HEK293 (cell line): Measurements from ENCODE around the gene AQP12A.

Experiments used
- CTCF ChIA-PET: fragments of 350-600 bp; formaldehyde crosslinking; extraction: SDS; loops from one replicate; lab custom pipeline; 2021; ENCODE audit warnings: antibody characterized with exemption; lab: Yijun Ruan, JAX
- POLR2A ChIA-PET: fragments of 300-600 bp; formaldehyde crosslinking; extraction: SDS; loops from one replicate; lab custom pipeline; 2020; ENCODE audit warnings: antibody characterized with exemption, inconsistent platforms; lab: Yijun Ruan, JAX
- H3K27ac ChIP-seq: fragments of 200-500 bp; sonication (Bioruptor generic); 2 replicates; pipeline ENCODE4 v1.5.1; 2014; ENCODE audit warnings: low read depth, low read length, control low read depth, inconsistent platforms; ENCODE audit errors: extremely low read depth
- H3K36me3 ChIP-seq, 2 experiments: fragments of 200-500 bp in 1 of 2; sonication (Bioruptor generic) in 1 of 2; 1 replicate in 1 of 2; 2 replicates in 1 of 2; pipeline ENCODE4 v1.5.1; 2014 to 2017; ENCODE audit warnings: inconsistent platforms in 2 of 2, low read length in 2 of 2; ENCODE audit not compliant: control insufficient read depth in 2 of 2, insufficient read depth in 1 of 2
- H3K4me1 ChIP-seq: fragments of 200-500 bp; sonication (Bioruptor generic); 2 replicates; pipeline ENCODE4 v1.5.1; 2014; ENCODE audit warnings: mild to moderate bottlenecking, low read length, inconsistent platforms; ENCODE audit not compliant: control insufficient read depth, insufficient read depth
- H3K4me3 ChIP-seq: 2 replicates; pipeline ENCODE4 v1.5.1; 2011; ENCODE audit warnings: low read depth, mild to moderate bottlenecking, control low read depth, low read length, moderate library complexity
- H3K9me3 ChIP-seq: fragments of 200-500 bp; sonication (Bioruptor generic); 2 replicates; pipeline ENCODE4 v1.5.1; 2014; ENCODE audit warnings: low read depth, low read length, inconsistent platforms; ENCODE audit not compliant: control insufficient read depth, insufficient read depth
- FEZF1 ChIP-seq: fragments of 450-650 bp; formaldehyde crosslinking; IDR thresholded peaks from 2 replicates; pipeline ENCODE4 v1.5.1; 2016; ENCODE audit warnings: missing biosample characterization, missing genetic modification characterization
- GLIS1 ChIP-seq: fragments of 450-650 bp; formaldehyde crosslinking; IDR thresholded peaks from 2 replicates; pipeline ENCODE4 v1.5.1; 2016; ENCODE audit warnings: missing biosample characterization, missing genetic modification characterization
- MEIS1 ChIP-seq: sonication (generic); formaldehyde crosslinking; IDR thresholded peaks from 2 replicates; pipeline ENCODE4 v1.8.1; 2022; ENCODE audit warnings: missing genetic modification reagents, mild to moderate bottlenecking, borderline replicate concordance
- PRDM10 ChIP-seq: fragments of 450-650 bp; formaldehyde crosslinking; IDR thresholded peaks from 2 replicates; pipeline ENCODE4 v1.5.1; 2016; ENCODE audit warnings: missing biosample characterization, missing genetic modification characterization
- SP7 ChIP-seq: fragments of 450-650 bp; formaldehyde crosslinking; IDR thresholded peaks from 2 replicates; pipeline ENCODE4 v1.5.1; 2016; ENCODE audit warnings: missing biosample characterization, missing genetic modification characterization
- TRIM28 ChIP-seq: IDR thresholded peaks from 2 replicates; pipeline ENCODE4 v1.6.1; 2011; ENCODE audit warnings: low read length, control low read depth, borderline replicate concordance
- ZBTB21 ChIP-seq: fragments of 450-650 bp; formaldehyde crosslinking; IDR thresholded peaks from 2 replicates; pipeline ENCODE4 v1.5.1; 2017; ENCODE audit warnings: missing biosample characterization, missing genetic modification characterization
- ZFHX2 ChIP-seq: fragments of 450-650 bp; formaldehyde crosslinking; conservative IDR thresholded peaks from 2 replicates; pipeline ENCODE4 v1.5.1; 2016; ENCODE audit warnings: missing biosample characterization, missing genetic modification characterization
- ZFP69B ChIP-seq: fragments of 450-650 bp; formaldehyde crosslinking; IDR thresholded peaks from 2 replicates; pipeline ENCODE4 v1.5.1; 2016; ENCODE audit warnings: missing biosample characterization, missing genetic modification characterization
- ZNF169 ChIP-seq: fragments of 450-650 bp; formaldehyde crosslinking; IDR thresholded peaks from 2 replicates; pipeline ENCODE4 v1.5.1; 2016; ENCODE audit warnings: missing biosample characterization, missing genetic modification characterization
- ZNF274 ChIP-seq, 2 experiments: fragments of 200-500 bp in 1 of 2; fragments of 450-650 bp in 1 of 2; sonication (Bioruptor generic) in 1 of 2; formaldehyde crosslinking in 1 of 2; IDR thresholded peaks; 2 replicates each; pipeline versions ENCODE4 v1.5.1 to v1.6.1; 2014 to 2016; ENCODE audit warnings: borderline replicate concordance in 1 of 2, inconsistent platforms in 1 of 2, low read length in 1 of 2, missing biosample characterization in 1 of 2, missing genetic modification characterization in 1 of 2
- ZNF280D ChIP-seq: fragments of 450-650 bp; formaldehyde crosslinking; IDR thresholded peaks from 2 replicates; pipeline ENCODE4 v1.5.1; 2016; ENCODE audit warnings: missing biosample characterization, missing genetic modification characterization
- ZNF350 ChIP-seq: fragments of 450-650 bp; formaldehyde crosslinking; IDR thresholded peaks from 2 replicates; pipeline ENCODE4 v1.5.0; 2017; ENCODE audit warnings: missing biosample characterization, mild to moderate bottlenecking, missing genetic modification characterization
- ZNF521 ChIP-seq: fragments of 450-650 bp; formaldehyde crosslinking; IDR thresholded peaks from 2 replicates; pipeline ENCODE4 v1.5.1; 2017; ENCODE audit warnings: missing biosample characterization, mild to moderate bottlenecking, missing genetic modification characterization
- ZNF530 ChIP-seq: fragments of 450-650 bp; formaldehyde crosslinking; IDR thresholded peaks from 2 replicates; pipeline ENCODE4 v1.5.1; 2016; ENCODE audit warnings: low read depth, missing biosample characterization, missing genetic modification characterization
- ZNF623 ChIP-seq: fragments of 450-650 bp; formaldehyde crosslinking; IDR thresholded peaks from 2 replicates; pipeline ENCODE4 v1.5.1; 2016; ENCODE audit warnings: missing biosample characterization, missing genetic modification characterization
- ZNF654 ChIP-seq: fragments of 450-650 bp; formaldehyde crosslinking; IDR thresholded peaks from 2 replicates; pipeline ENCODE4 v1.5.1; 2016; ENCODE audit warnings: low read depth, missing biosample characterization, missing genetic modification characterization
- ZNF658 ChIP-seq: fragments of 450-650 bp; formaldehyde crosslinking; IDR thresholded peaks from 2 replicates; pipeline ENCODE4; 2016; ENCODE audit warnings: missing biosample characterization, missing genetic modification characterization
- ZNF670 ChIP-seq: fragments of 450-650 bp; formaldehyde crosslinking; IDR thresholded peaks from 2 replicates; pipeline ENCODE4 v1.5.1; 2016; ENCODE audit warnings: missing biosample characterization, missing genetic modification characterization, low read depth
- ZNF707 ChIP-seq: fragments of 450-650 bp; formaldehyde crosslinking; IDR thresholded peaks from 2 replicates; pipeline ENCODE4 v1.5.1; 2016; ENCODE audit warnings: missing biosample characterization, missing genetic modification characterization
- ZNF747 ChIP-seq: fragments of 450-650 bp; formaldehyde crosslinking; IDR thresholded peaks from 2 replicates; pipeline ENCODE4 v1.5.1; 2016; ENCODE audit warnings: missing biosample characterization, missing genetic modification characterization
- ZNF768 ChIP-seq: fragments of 450-650 bp; formaldehyde crosslinking; IDR thresholded peaks from 2 replicates; pipeline ENCODE4 v1.5.1; 2018; ENCODE audit warnings: missing biosample characterization, mild to moderate bottlenecking, missing genetic modification characterization
- TF ChIP-seq, protein P1 (sequence below): fragments of 450-650 bp; IDR thresholded peaks from 2 replicates; pipeline ENCODE4 v1.5.1; 2018; ENCODE audit warnings: missing biosample characterization, mild to moderate bottlenecking, missing genetic modification characterization
- TF ChIP-seq, protein P2 (sequence below): fragments of 450-650 bp; formaldehyde crosslinking; IDR thresholded peaks from 2 replicates; pipeline ENCODE4 v1.5.1; 2016; ENCODE audit warnings: missing biosample characterization, missing genetic modification characterization, low read depth

AQP12A gene

GRCh38 chr2:240737512-240737911, 45.8 kb downstream of the AQP12A start (continued):
- TF ChIP-seq ZNF658 (no peak), ZNF747 (tag by site-specific recombination) (no peak), ZNF169 (tag by site-specific recombination) (no peak), SP7 (tag by site-specific recombination) (no peak), ZNF768 (tag by site-specific recombination) (no peak), MEIS1 (CRISPR knock-in tag) (no peak)
- TF ChIP-seq, protein P1, sequence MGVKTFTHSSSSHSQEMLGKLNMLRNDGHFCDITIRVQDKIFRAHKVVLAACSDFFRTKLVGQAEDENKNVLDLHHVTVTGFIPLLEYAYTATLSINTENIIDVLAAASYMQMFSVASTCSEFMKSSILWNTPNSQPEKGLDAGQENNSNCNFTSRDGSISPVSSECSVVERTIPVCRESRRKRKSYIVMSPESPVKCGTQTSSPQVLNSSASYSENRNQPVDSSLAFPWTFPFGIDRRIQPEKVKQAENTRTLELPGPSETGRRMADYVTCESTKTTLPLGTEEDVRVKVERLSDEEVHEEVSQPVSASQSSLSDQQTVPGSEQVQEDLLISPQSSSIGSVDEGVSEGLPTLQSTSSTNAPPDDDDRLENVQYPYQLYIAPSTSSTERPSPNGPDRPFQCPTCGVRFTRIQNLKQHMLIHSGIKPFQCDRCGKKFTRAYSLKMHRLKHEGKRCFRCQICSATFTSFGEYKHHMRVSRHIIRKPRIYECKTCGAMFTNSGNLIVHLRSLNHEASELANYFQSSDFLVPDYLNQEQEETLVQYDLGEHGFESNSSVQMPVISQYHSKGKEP (tag by site-specific recombination): no peak

- H3K4me1 ChIP-seq: no peaks in the 10 kb centered on the region
- CTCF ChIA-PET: no interaction called here
- no peak overlapping the region for H3K4me3 ChIP-seq
- no peak for TF ChIP-seq ZNF350
- TF ChIP-seq PRDM10 (tag by site-specific recombination): peak; percentile 48
- no peak for TF ChIP-seq MEIS1 (CRISPR knock-in tag)
- H3K36me3 ChIP-seq: peaks cover 0 to 45% of the 10 kb centered on the region in 2 experiments; a peak in 1 of 3 replicates
- POLR2A ChIA-PET: no interaction called here
- no peak overlapping the region for H3K27ac ChIP-seq
- no peaks in the 10 kb centered on the region for H3K9me3 ChIP-seq
Measured at GRCh38 chr2:240737958-240738357, 46.3 kb downstream of the AQP12A start.

GRCh38 chr2:240739797-240740196, 48.1 kb downstream of the AQP12A start:
- no peaks in the 10 kb centered on the region for H3K9me3 ChIP-seq
- CTCF ChIA-PET: interaction anchor here (0.6 kb wide), 1 partner anchor 130 kb away, joined by 5 read pairs; no protein-coding TSS in a partner anchor
- no peak overlapping the region for H3K27ac ChIP-seq
- H3K4me3 ChIP-seq: no peak overlapping the region
- POLR2A ChIA-PET: no interaction called here
- H3K4me1 ChIP-seq: no peaks in the 10 kb centered on the region
- H3K36me3 ChIP-seq: peaks cover 0 to 49% of the 10 kb centered on the region in 2 experiments; a peak in 2 of 3 replicates
- TF ChIP-seq ZNF280D (tag by site-specific recombination): no peak
- TF ChIP-seq SP7 (tag by site-specific recombination): no peak
- no peak for TF ChIP-seq ZNF654 (tag by site-specific recombination)
- no peak for TF ChIP-seq ZNF707
- TF ChIP-seq TRIM28: no peak
- TF ChIP-seq ZNF623 (tag by site-specific recombination): no peak
- TF ChIP-seq, protein P2, sequence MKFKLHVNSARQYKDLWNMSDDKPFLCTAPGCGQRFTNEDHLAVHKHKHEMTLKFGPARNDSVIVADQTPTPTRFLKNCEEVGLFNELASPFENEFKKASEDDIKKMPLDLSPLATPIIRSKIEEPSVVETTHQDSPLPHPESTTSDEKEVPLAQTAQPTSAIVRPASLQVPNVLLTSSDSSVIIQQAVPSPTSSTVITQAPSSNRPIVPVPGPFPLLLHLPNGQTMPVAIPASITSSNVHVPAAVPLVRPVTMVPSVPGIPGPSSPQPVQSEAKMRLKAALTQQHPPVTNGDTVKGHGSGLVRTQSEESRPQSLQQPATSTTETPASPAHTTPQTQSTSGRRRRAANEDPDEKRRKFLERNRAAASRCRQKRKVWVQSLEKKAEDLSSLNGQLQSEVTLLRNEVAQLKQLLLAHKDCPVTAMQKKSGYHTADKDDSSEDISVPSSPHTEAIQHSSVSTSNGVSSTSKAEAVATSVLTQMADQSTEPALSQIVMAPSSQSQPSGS: no peak
- no peak for TF ChIP-seq ZFHX2 (tag by site-specific recombination)
- no peak for TF ChIP-seq ZNF274 (IDR thresholded peaks at IDR 0.05; ENCODE audit: low read length)
- no peak for TF ChIP-seq ZNF274 (tag by site-specific recombination; IDR thresholded peaks at IDR 0.05; ENCODE audit: borderline replicate concordance)
- no peak for TF ChIP-seq ZNF670 (tag by site-specific recombination)
- TF ChIP-seq ZNF521 (tag by site-specific recombination): no peak
- no peak for TF ChIP-seq ZBTB21 (tag by site-specific recombination)
- TF ChIP-seq ZFP69B (tag by site-specific recombination): no peak
- no peak for TF ChIP-seq GLIS1 (tag by site-specific recombination)
- TF ChIP-seq ZNF530 (tag by site-specific recombination): no peak
- TF ChIP-seq FEZF1 (tag by site-specific recombination): no peak
